Neural progenitor cell (in vitro differentiated cells): Measurements from ENCODE around the gene OR3A1.
"Not testable (repeated sequence)": the region's sequence is repeated elsewhere in the genome, so short reads cannot be mapped to it uniquely, and the experiment has no call there.

Experiments
- EZH2 ChIP-seq: fragments of 200-600 bp; sonication (generic); IDR thresholded peaks from 2 replicates; pipeline ENCODE4 v1.6.1; 2017; ENCODE audit warnings: antibody characterized with exemption, mild to moderate bottlenecking, moderate library complexity
- EZH2phosphoT487 ChIP-seq: fragments of 200-600 bp; sonication (generic); IDR thresholded peaks from 2 replicates; pipeline ENCODE4 v1.6.1; 2017; ENCODE audit warnings: antibody characterized with exemption
- TF ChIP-seq, protein P1 (sequence below): fragments of 200-600 bp; sonication (generic); IDR thresholded peaks from 2 replicates; pipeline ENCODE4 v1.5.1; 2017; ENCODE audit warnings: antibody characterized with exemption, mild to moderate bottlenecking

- TF ChIP-seq, protein P1, sequence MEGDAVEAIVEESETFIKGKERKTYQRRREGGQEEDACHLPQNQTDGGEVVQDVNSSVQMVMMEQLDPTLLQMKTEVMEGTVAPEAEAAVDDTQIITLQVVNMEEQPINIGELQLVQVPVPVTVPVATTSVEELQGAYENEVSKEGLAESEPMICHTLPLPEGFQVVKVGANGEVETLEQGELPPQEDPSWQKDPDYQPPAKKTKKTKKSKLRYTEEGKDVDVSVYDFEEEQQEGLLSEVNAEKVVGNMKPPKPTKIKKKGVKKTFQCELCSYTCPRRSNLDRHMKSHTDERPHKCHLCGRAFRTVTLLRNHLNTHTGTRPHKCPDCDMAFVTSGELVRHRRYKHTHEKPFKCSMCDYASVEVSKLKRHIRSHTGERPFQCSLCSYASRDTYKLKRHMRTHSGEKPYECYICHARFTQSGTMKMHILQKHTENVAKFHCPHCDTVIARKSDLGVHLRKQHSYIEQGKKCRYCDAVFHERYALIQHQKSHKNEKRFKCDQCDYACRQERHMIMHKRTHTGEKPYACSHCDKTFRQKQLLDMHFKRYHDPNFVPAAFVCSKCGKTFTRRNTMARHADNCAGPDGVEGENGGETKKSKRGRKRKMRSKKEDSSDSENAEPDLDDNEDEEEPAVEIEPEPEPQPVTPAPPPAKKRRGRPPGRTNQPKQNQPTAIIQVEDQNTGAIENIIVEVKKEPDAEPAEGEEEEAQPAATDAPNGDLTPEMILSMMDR: not testable (repeated sequence)
- not testable (repeated sequence) for TF ChIP-seq EZH2, EZH2phosphoT487
Observed at GRCh38 chr17:3244841-3245240, 53.3 kb downstream of the OR3A1 start.
